H9 (cell line): Measurements from ENCODE around the gene ROPN1. TPM values are rescaled to one million over a fixed set of nuclear protein-coding genes. Genes with fewer than 3 reads are reported as not detected.
"Not testable (repeated sequence)": the region's sequence is repeated elsewhere in the genome, so short reads cannot be mapped to it uniquely, and the experiment has no call there.

Experiments used
- DNase-seq: peaks from one replicate; pipeline ENCODE4 v3.0.0-alpha.2; 2017
- H2AFZ ChIP-seq: one replicate; pipeline ENCODE4 v1.6.1; 2013; ENCODE audit warnings: mild to moderate bottlenecking, low read length, control low read depth, moderate library complexity
- H2AK5ac ChIP-seq: 2 replicates; pipeline ENCODE4 v1.6.1; 2013; ENCODE audit warnings: low read length, control low read depth, mixed read lengths; ENCODE audit not compliant: insufficient read length
- H2BK120ac ChIP-seq: one replicate; pipeline ENCODE4 v1.6.1; 2013; ENCODE audit warnings: low read depth, mild to moderate bottlenecking, low read length, control low read depth, inconsistent platforms; ENCODE audit not compliant: poor library complexity, severe bottlenecking
- H2BK12ac ChIP-seq: 2 replicates; pipeline ENCODE4 v1.6.1; 2013; ENCODE audit warnings: low read length, control low read depth, mixed read lengths, low read depth; ENCODE audit not compliant: insufficient read length
- H2BK15ac ChIP-seq: 2 replicates; pipeline ENCODE4 v1.6.1; 2013; ENCODE audit warnings: low read depth, low read length, control low read depth
- H2BK20ac ChIP-seq: one replicate; pipeline ENCODE4 v1.6.1; 2013; ENCODE audit warnings: low read depth, mild to moderate bottlenecking, low read length, control low read depth, inconsistent platforms; ENCODE audit not compliant: poor library complexity, severe bottlenecking
- H2BK5ac ChIP-seq: 2 replicates; pipeline ENCODE4 v1.6.1; 2013; ENCODE audit warnings: low read length, control low read depth, mixed read lengths; ENCODE audit not compliant: insufficient read length
- H3K14ac ChIP-seq: 2 replicates; pipeline ENCODE4 v1.6.1; 2013; ENCODE audit warnings: low read length, control low read depth; ENCODE audit not compliant: insufficient read depth
- H3K18ac ChIP-seq: 2 replicates; pipeline ENCODE4 v1.6.1; 2013; ENCODE audit warnings: low read depth, mild to moderate bottlenecking, mixed read lengths, low read length, control low read depth; ENCODE audit not compliant: insufficient read length
- H3K23ac ChIP-seq: 2 replicates; pipeline ENCODE4 v1.6.1; 2013; ENCODE audit warnings: low read length, control low read depth, mixed read lengths, low read depth; ENCODE audit not compliant: insufficient read length
- H3K23me2 ChIP-seq: 2 replicates; pipeline ENCODE4 v1.6.1; 2013; ENCODE audit warnings: low read depth, mild to moderate bottlenecking, mixed read lengths, low read length, control low read depth; ENCODE audit not compliant: insufficient read length, poor library complexity, severe bottlenecking
- H3K27ac ChIP-seq: 2 replicates; pipeline ENCODE4 v1.5.1; 2013; ENCODE audit warnings: low read length, control low read depth, mixed read lengths, low read depth; ENCODE audit not compliant: insufficient read length
- H3K27me3 ChIP-seq: 2 replicates; pipeline ENCODE4 v1.6.1; 2013; ENCODE audit warnings: low read length, control low read depth, inconsistent platforms; ENCODE audit not compliant: insufficient read depth
- H3K4ac ChIP-seq: 2 replicates; pipeline ENCODE4 v1.6.1; 2013; ENCODE audit warnings: low read depth, mild to moderate bottlenecking, control low read depth, inconsistent platforms, low read length, moderate library complexity
- H3K4me1 ChIP-seq: 2 replicates; pipeline ENCODE4 v1.6.1; 2013; ENCODE audit warnings: low read length, control low read depth, inconsistent platforms; ENCODE audit not compliant: insufficient read depth
- H3K4me2 ChIP-seq: 2 replicates; pipeline ENCODE4 v1.6.1; 2013; ENCODE audit warnings: low read length, control low read depth, mixed read lengths; ENCODE audit not compliant: insufficient read length, insufficient read depth
- H3K56ac ChIP-seq: 2 replicates; pipeline ENCODE4 v1.6.1; 2013; ENCODE audit warnings: low read depth, mild to moderate bottlenecking, mixed read lengths, low read length, control low read depth; ENCODE audit not compliant: insufficient read length
- H3K79me1 ChIP-seq: 2 replicates; pipeline ENCODE4 v1.6.1; 2013; ENCODE audit warnings: low read depth, mild to moderate bottlenecking, moderate library complexity, low read length, control low read depth, inconsistent platforms; ENCODE audit not compliant: insufficient read depth, poor library complexity, severe bottlenecking
- H3K79me2 ChIP-seq: 2 replicates; pipeline ENCODE4 v1.6.1; 2013; ENCODE audit warnings: low read length, control low read depth, inconsistent platforms; ENCODE audit not compliant: insufficient read depth
- H3K9ac ChIP-seq: 2 replicates; pipeline ENCODE4 v1.6.1; 2013; ENCODE audit warnings: low read length, control low read depth, mixed read lengths; ENCODE audit not compliant: insufficient read length; ENCODE audit errors: extremely low read depth
- H3K9me3 ChIP-seq: one replicate; pipeline ENCODE4 v1.6.1; 2013; ENCODE audit warnings: low read depth, low read length, inconsistent platforms; ENCODE audit not compliant: control insufficient read depth
- H3T11ph ChIP-seq: one replicate; pipeline ENCODE4 v1.6.1; 2013; ENCODE audit warnings: mild to moderate bottlenecking, low read length, control low read depth, inconsistent platforms
- H4K20me1 ChIP-seq: one replicate; pipeline ENCODE4 v1.6.1; 2013; ENCODE audit not compliant: control insufficient read depth, insufficient read length, insufficient read depth
- H4K5ac ChIP-seq: 2 replicates; pipeline ENCODE4 v1.6.1; 2013; ENCODE audit warnings: low read depth, mild to moderate bottlenecking, mixed read lengths, low read length, control low read depth; ENCODE audit not compliant: insufficient read length
- H4K8ac ChIP-seq: replicated peaks from 2 replicates; pipeline ENCODE4 v1.6.1; 2013; ENCODE audit warnings: low read length, control low read depth, mixed read lengths, low read depth; ENCODE audit not compliant: insufficient read length
- H4K91ac ChIP-seq: 2 replicates; pipeline ENCODE4 v1.6.1; 2013; ENCODE audit warnings: low read depth, mild to moderate bottlenecking, moderate library complexity, mixed read lengths, low read length, control low read depth; ENCODE audit not compliant: insufficient read length
- H3K27ac Mint-ChIP-seq, 3 experiments: 2 replicates in 2 of 3; 3 replicates in 1 of 3; pipeline ENCODE4 v1.8.0; 2020 to 2021; ENCODE audit warnings: mixed read lengths in 3 of 3, mild to moderate bottlenecking in 1 of 3, moderate library complexity in 1 of 3
- H3K27me3 Mint-ChIP-seq: 2 replicates; pipeline ENCODE4 v1.8.0; 2021; ENCODE audit warnings: low read depth, mild to moderate bottlenecking, moderate library complexity, mixed read lengths
- H3K36me3 Mint-ChIP-seq, 3 experiments: 2 replicates in 2 of 3; 3 replicates in 1 of 3; pipeline ENCODE4 v1.8.0; 2020 to 2021; ENCODE audit warnings: low read depth in 3 of 3, mixed read lengths in 3 of 3; ENCODE audit not compliant: insufficient read depth in 1 of 3
- H3K4me1 Mint-ChIP-seq, 2 experiments: 2 replicates each; pipeline ENCODE4 v1.8.0; 2020; ENCODE audit warnings: mixed read lengths in 2 of 2
- H3K4me3 Mint-ChIP-seq, 2 experiments: 2 replicates in 1 of 2; 3 replicates in 1 of 2; pipeline ENCODE4 v1.8.0; 2020 to 2021; ENCODE audit warnings: mild to moderate bottlenecking in 2 of 2, mixed read lengths in 2 of 2, moderate library complexity in 1 of 2
- H3K9me3 Mint-ChIP-seq, 2 experiments: 2 replicates in 1 of 2; 3 replicates in 1 of 2; pipeline ENCODE4 v1.8.0; 2020; ENCODE audit warnings: mild to moderate bottlenecking in 2 of 2, mixed read lengths in 2 of 2, moderate library complexity in 1 of 2
- WGBS: extraction: QIAGEN DNeasy Blood & Tissue Kit; methylation state at CpG from one replicate; pipeline ENCODE4 v1.1.7; 2013; ENCODE audit warnings: missing lambda C conversion rate, low lambda C conversion rate, mixed read lengths; ENCODE audit not compliant: insufficient read length; ENCODE audit errors: extremely low coverage; 5-methylcytosine and 5-hydroxymethylcytosine counted together
- total RNA-seq: library from RNA; stranded (reverse); gene quantifications from 2 replicates; pipeline ENCODE4 v1.2.1, GENCODE V29; 2021
- TF ChIP-seq, protein P1 (sequence below): fragments of 200-600 bp; sonication (generic); conservative IDR thresholded peaks from 3 replicates; pipeline ENCODE4 v1.8.0; 2021; ENCODE audit warnings: antibody characterized with exemption, mild to moderate bottlenecking

ROPN1 gene
- total RNA-seq, 1 experiment from 2014 or later = not detected

DNA sequence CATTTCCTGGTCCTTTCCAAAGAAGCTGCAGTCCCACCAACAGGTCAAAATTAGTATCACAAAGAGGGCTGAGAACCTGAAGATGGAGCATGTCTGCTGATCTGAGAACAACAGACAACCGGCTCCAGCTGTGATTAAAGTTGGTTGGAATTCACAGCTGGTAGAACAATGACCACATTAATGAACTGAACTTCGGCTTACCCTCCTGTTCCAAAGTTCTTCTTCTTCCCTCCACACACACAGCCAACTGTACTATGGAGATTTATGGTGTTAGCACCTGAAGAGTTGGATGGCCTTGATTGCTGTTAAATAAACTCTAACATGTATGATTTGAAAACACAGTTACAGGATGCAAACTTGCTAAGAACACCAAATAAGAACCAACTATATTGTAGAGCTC is 27.4 kb upstream of the ROPN1 start:
- Histone ChIP-seq H3K9ac (no peak overlapping the region), H3K9me3 (no peaks in the 10 kb centered on the region), H4K20me1 (no peaks in the 10 kb centered on the region), H3K4me1 (no peaks in the 10 kb centered on the region), H4K5ac (no peak overlapping the region), H3K27ac (no peak overlapping the region), H2BK12ac (no peak overlapping the region), H3K14ac (no peak overlapping the region), H3K23ac (no peak overlapping the region), H2BK20ac (no peak overlapping the region), H3K79me2 (no peaks in the 10 kb centered on the region), H2AK5ac (no peak overlapping the region), H4K91ac (no peak overlapping the region), H2BK120ac (no peak overlapping the region), H2BK5ac (no peak overlapping the region), H3K56ac (no peak overlapping the region), H3K27me3 (no peaks in the 10 kb centered on the region), H3K4me2 (no peak overlapping the region), H3K4ac (no peak overlapping the region), H3K79me1 (no peaks in the 10 kb centered on the region), H2BK15ac (no peak overlapping the region), H3K23me2 (no peaks in the 10 kb centered on the region), H4K8ac (no peak overlapping the region), H2AFZ (no peak overlapping the region), H3K18ac (no peak overlapping the region), H3T11ph (no peak overlapping the region)
- peaks cover 3% of the 10 kb centered on the region for H3K27me3 Mint-ChIP-seq
- no peak overlapping the region for H3K4me3 Mint-ChIP-seq
- 0 out of 5 replicates have a peak, but pooled peaks cover 0 to 2% of the 10 kb centered on the region in 2 experiments for H3K9me3 Mint-ChIP-seq
- H3K36me3 Mint-ChIP-seq = no peaks in the 10 kb centered on the region
- TF ChIP-seq, protein P1, sequence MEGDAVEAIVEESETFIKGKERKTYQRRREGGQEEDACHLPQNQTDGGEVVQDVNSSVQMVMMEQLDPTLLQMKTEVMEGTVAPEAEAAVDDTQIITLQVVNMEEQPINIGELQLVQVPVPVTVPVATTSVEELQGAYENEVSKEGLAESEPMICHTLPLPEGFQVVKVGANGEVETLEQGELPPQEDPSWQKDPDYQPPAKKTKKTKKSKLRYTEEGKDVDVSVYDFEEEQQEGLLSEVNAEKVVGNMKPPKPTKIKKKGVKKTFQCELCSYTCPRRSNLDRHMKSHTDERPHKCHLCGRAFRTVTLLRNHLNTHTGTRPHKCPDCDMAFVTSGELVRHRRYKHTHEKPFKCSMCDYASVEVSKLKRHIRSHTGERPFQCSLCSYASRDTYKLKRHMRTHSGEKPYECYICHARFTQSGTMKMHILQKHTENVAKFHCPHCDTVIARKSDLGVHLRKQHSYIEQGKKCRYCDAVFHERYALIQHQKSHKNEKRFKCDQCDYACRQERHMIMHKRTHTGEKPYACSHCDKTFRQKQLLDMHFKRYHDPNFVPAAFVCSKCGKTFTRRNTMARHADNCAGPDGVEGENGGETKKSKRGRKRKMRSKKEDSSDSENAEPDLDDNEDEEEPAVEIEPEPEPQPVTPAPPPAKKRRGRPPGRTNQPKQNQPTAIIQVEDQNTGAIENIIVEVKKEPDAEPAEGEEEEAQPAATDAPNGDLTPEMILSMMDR = no peak
- H3K4me1 Mint-ChIP-seq = peaks cover 3 to 8% of the 10 kb centered on the region in 2 experiments
- no CpG with 5 or more reads among the region's 2 CpGs for WGBS
- no peak for DNase-seq
- H3K27ac Mint-ChIP-seq = no peak overlapping the region

DNA sequence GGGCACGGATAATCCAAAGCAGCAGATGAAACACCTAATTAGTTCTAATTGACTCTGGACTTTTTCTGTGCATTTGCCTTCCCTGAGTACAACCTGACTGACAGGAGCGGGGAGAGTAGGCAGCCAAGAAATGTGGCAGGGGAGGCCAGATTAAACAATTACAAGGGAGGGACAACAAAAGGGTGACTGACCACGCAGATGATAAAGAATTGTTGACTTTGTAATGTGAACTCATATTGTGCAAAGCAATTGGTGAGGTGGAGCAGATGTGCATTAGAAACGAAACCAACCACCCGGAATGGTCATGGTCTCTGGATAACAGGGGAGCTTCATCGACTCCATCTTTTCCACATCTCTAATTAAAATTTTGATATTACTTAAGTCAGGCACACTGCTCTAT is 25.6 kb upstream of the ROPN1 start:
- not testable (repeated sequence) for H3K36me3 Mint-ChIP-seq, H3K14ac ChIP-seq, H2BK12ac ChIP-seq, H4K20me1 ChIP-seq, H3K4ac ChIP-seq, H2AK5ac ChIP-seq, H3K9ac ChIP-seq, H3K27me3 Mint-ChIP-seq, H3K4me3 Mint-ChIP-seq, H3K4me1 ChIP-seq, H2BK5ac ChIP-seq, H3K79me1 ChIP-seq, H3K9me3 ChIP-seq, H2BK15ac ChIP-seq, H2AFZ ChIP-seq, H3K18ac ChIP-seq, H3T11ph ChIP-seq, H2BK20ac ChIP-seq, H3K79me2 ChIP-seq, H3K4me1 Mint-ChIP-seq, DNase-seq, H3K56ac ChIP-seq, H2BK120ac ChIP-seq, H4K8ac ChIP-seq, H3K27ac ChIP-seq, H3K9me3 Mint-ChIP-seq, H4K5ac ChIP-seq, H3K4me2 ChIP-seq, H3K27me3 ChIP-seq, H4K91ac ChIP-seq, H3K23me2 ChIP-seq, H3K23ac ChIP-seq, H3K27ac Mint-ChIP-seq
- no CpG with 5 or more reads among the region's 6 CpGs for WGBS
